B cell (primary cell): Measurements from ENCODE around the gene MRPS6. TPM values are rescaled to one million over a fixed set of nuclear protein-coding genes. Genes with fewer than 3 reads are reported as not detected.

Experiments
- ATAC-seq: fragments of 200-7000 bp; cut with Tn5 transposase; one replicate; pipeline ENCODE4 v1.10.0; 2021; ENCODE audit warnings: low read depth, mild to moderate bottlenecking, moderate number of reproducible peaks, moderate library complexity
- CTCF ChIA-PET: fragments of 350-600 bp; sonication (Branson Sonifier 250); formaldehyde crosslinking; loops from one replicate; lab custom pipeline; 2021; ENCODE audit warnings: antibody characterized with exemption, inconsistent platforms; lab: Charles Lee
- POLR2A ChIA-PET: fragments of 350-600 bp; sonication (Branson Sonifier 250); formaldehyde crosslinking; loops from one replicate; lab custom pipeline; 2021; ENCODE audit warnings: antibody characterized with exemption; lab: Charles Lee
- DNase-seq: peaks from one replicate; pipeline ENCODE4 v3.0.0; 2013
- H2AFZ ChIP-seq: 2 replicates; pipeline ENCODE4 v1.6.1; 2012; ENCODE audit warnings: mild to moderate bottlenecking, low read depth, low read length; ENCODE audit not compliant: insufficient read depth, poor library complexity, severe bottlenecking
- H3K27ac ChIP-seq, 2 donors: 1 replicate in 1 of 2; 2 replicates in 1 of 2; pipeline ENCODE4 v1.5.1; 2012 to 2013; ENCODE audit warnings: low read length in 2 of 2, mild to moderate bottlenecking in 2 of 2, moderate library complexity in 1 of 2
- H3K27me3 ChIP-seq, 4 experiments: fragments of 200-600 bp in 1 of 4; sonication (generic) in 1 of 4; replicated peaks in 1 of 4; 1 replicate in 2 of 4; 2 replicates in 2 of 4; pipeline versions ENCODE4 v1.6.1 to v1.7.0; 2013 to 2016; ENCODE audit warnings: low read length in 3 of 4, mild to moderate bottlenecking in 2 of 4, mixed read lengths in 1 of 4, moderate library complexity in 1 of 4; ENCODE audit not compliant: insufficient read depth in 4 of 4, control insufficient read depth in 3 of 4; ENCODE audit errors: control extremely low read depth in 1 of 4
- H3K36me3 ChIP-seq, 2 experiments: replicated peaks in 1 of 2; 1 replicate in 1 of 2; 2 replicates in 1 of 2; pipeline versions ENCODE4 v1.6.1 to v1.7.1; 2013; ENCODE audit warnings: low read length in 1 of 2; ENCODE audit not compliant: insufficient read depth in 2 of 2, control insufficient read depth in 1 of 2; ENCODE audit errors: control extremely low read depth in 1 of 2, extremely low read depth in 1 of 2
- H3K4me1 ChIP-seq, 2 donors: fragments of 200-600 bp in 1 of 2; sonication (generic) in 1 of 2; 1 replicate in 1 of 2; 2 replicates in 1 of 2; pipeline versions ENCODE4 v1.5.1 to v1.6.1; 2013 to 2017; ENCODE audit warnings: low read length in 2 of 2; ENCODE audit not compliant: control insufficient read depth in 2 of 2, insufficient read depth in 2 of 2
- H3K4me2 ChIP-seq: replicated peaks from 2 replicates; pipeline ENCODE3; 2012; ENCODE audit warnings: mild to moderate bottlenecking, low read depth, low read length; ENCODE audit not compliant: poor library complexity, severe bottlenecking
- H3K4me3 ChIP-seq, 5 experiments: fragments of 200-600 bp in 1 of 5; sonication (generic) in 1 of 5; 1 replicate in 3 of 5; 2 replicates in 2 of 5; pipeline versions ENCODE4 v1.5.1 to v1.7.0; 2011 to 2016; ENCODE audit warnings: low read length in 4 of 5, mild to moderate bottlenecking in 4 of 5, low read depth in 2 of 5, control low read depth in 1 of 5, moderate library complexity in 1 of 5; ENCODE audit not compliant: insufficient read depth in 1 of 5; ENCODE audit errors: control extremely low read depth in 1 of 5, extremely low read depth in 1 of 5
- H3K79me2 ChIP-seq: fragments of 200-600 bp; sonication (generic); one replicate; pipeline ENCODE4 v1.6.0; 2016; ENCODE audit warnings: low read length; ENCODE audit not compliant: control insufficient read depth, insufficient read depth
- H3K9ac ChIP-seq: fragments of 200-600 bp; sonication (generic); 2 replicates; pipeline ENCODE4 v1.6.1; 2017; ENCODE audit warnings: mild to moderate bottlenecking, low read length, moderate library complexity
- H3K9me3 ChIP-seq, 3 donors: one replicate each; pipeline versions ENCODE4 v1.6.1 to v1.7.1; 2013; ENCODE audit warnings: low read length in 2 of 3; ENCODE audit not compliant: control insufficient read depth in 2 of 3, insufficient read depth in 1 of 3; ENCODE audit errors: control extremely low read depth in 1 of 3
- H4K20me1 ChIP-seq: 2 replicates; pipeline ENCODE4 v1.6.0; 2012; ENCODE audit warnings: mild to moderate bottlenecking, low read length; ENCODE audit not compliant: insufficient read depth, control insufficient read depth, poor library complexity, severe bottlenecking
- H3K27ac Mint-ChIP-seq: one replicate; pipeline ENCODE4 v1.8.0; 2021; ENCODE audit warnings: mixed read lengths
- H3K27me3 Mint-ChIP-seq: one replicate; pipeline ENCODE4 v1.8.0; 2021; ENCODE audit warnings: mixed read lengths
- H3K4me1 Mint-ChIP-seq: one replicate; pipeline ENCODE4 v1.8.0; 2021; ENCODE audit warnings: mixed read lengths
- H3K4me3 Mint-ChIP-seq: one replicate; pipeline ENCODE4 v1.8.0; 2021; ENCODE audit warnings: mixed read lengths
- H3K9me3 Mint-ChIP-seq: one replicate; pipeline ENCODE4 v1.8.0; 2022; ENCODE audit warnings: mixed read lengths; ENCODE audit not compliant: insufficient read depth
- EZH2 ChIP-seq: IDR thresholded peaks from 2 replicates; pipeline ENCODE4 v1.6.1; 2012; ENCODE audit warnings: borderline replicate concordance, low read depth, mild to moderate bottlenecking, moderate library complexity, low read length; ENCODE audit not compliant: insufficient read depth, poor library complexity, severe bottlenecking
- WGBS: methylation state at CpG from one replicate; pipeline ENCODE4 v1.1.5; 2013; ENCODE audit warnings: missing lambda C conversion rate; ENCODE audit not compliant: insufficient coverage; 5-methylcytosine and 5-hydroxymethylcytosine counted together
- intact Hi-C: fragments of 100-400 bp; cut with micrococcal nuclease; formaldehyde crosslinking; loops from one replicate; pipeline ENCODE4 v1.10.0; 2022
- polyA plus RNA-seq: library from polyadenylated mRNA; depleted of rRNA; stranded (reverse); fragments of >200 nt; gene quantifications from 2 replicates; pipeline ENCODE4 v1.2.3, GENCODE V29; 2012
- total RNA-seq, 2 donors: library from RNA; stranded (reverse); fragments of 120-200 nt in 1 of 2; gene quantifications; 1 replicate in 1 of 2; 2 replicates in 1 of 2; pipeline versions ENCODE4 v1.2.3 to v1.2.4, GENCODE V29; 2013 to 2022
- TF ChIP-seq, protein P1 (sequence below): fragments of 200-600 bp; IDR thresholded peaks from one replicate; pipeline ENCODE4 v1.8.0; 2022; ENCODE audit warnings: antibody characterized with exemption, mild to moderate bottlenecking

The MRPS6 gene
- total and polyA plus RNA-seq, 2 donors (not counting 1 experiment from before 2014, with no cell fraction given), result 15.7 to 37.9 TPM

GRCh38 chr21:34088752-34089151 lies 15.4 kb downstream of the MRPS6 start:
- Histone ChIP-seq H3K4me2 (no peak overlapping the region), H3K4me1 (peaks cover 7 to 10% of the 10 kb centered on the region in 2 donors), H3K36me3 (peaks cover 0 to 5% of the 10 kb centered on the region in 2 experiments), H2AFZ (no peak overlapping the region), H3K9ac (no peak overlapping the region), H3K27ac (no peak overlapping the region), H3K4me3 (no peak overlapping the region), H4K20me1 (peaks cover 45% of the 10 kb centered on the region), H3K9me3 (no peaks in the 10 kb centered on the region), H3K79me2 (peaks cover 60% of the 10 kb centered on the region), H3K27me3 (no peaks in the 10 kb centered on the region)
- 100% methylated on average over 2 of the region's 3 CpGs for WGBS
- Mint-ChIP-seq H3K4me1 (peaks cover 31% of the 10 kb centered on the region), H3K27me3 (no peaks in the 10 kb centered on the region), H3K9me3 (no peaks in the 10 kb centered on the region), H3K27ac (no peak overlapping the region), H3K4me3 (no peak overlapping the region)
- DNase-seq (no peak), ATAC-seq (no peak)
- CTCF ChIA-PET, result no interaction called here
- TF ChIP-seq, protein P1, sequence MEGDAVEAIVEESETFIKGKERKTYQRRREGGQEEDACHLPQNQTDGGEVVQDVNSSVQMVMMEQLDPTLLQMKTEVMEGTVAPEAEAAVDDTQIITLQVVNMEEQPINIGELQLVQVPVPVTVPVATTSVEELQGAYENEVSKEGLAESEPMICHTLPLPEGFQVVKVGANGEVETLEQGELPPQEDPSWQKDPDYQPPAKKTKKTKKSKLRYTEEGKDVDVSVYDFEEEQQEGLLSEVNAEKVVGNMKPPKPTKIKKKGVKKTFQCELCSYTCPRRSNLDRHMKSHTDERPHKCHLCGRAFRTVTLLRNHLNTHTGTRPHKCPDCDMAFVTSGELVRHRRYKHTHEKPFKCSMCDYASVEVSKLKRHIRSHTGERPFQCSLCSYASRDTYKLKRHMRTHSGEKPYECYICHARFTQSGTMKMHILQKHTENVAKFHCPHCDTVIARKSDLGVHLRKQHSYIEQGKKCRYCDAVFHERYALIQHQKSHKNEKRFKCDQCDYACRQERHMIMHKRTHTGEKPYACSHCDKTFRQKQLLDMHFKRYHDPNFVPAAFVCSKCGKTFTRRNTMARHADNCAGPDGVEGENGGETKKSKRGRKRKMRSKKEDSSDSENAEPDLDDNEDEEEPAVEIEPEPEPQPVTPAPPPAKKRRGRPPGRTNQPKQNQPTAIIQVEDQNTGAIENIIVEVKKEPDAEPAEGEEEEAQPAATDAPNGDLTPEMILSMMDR, result no peak
- TF ChIP-seq EZH2, result no peak
- intact Hi-C loops, result no loop called here
- POLR2A ChIA-PET, result no interaction called here

- Histone ChIP-seq H3K9ac (no peak overlapping the region), H3K4me2 (no peak overlapping the region), H3K4me3 (no peak overlapping the region), H3K9me3 (no peaks in the 10 kb centered on the region), H4K20me1 (peaks cover 57% of the 10 kb centered on the region), H3K4me1 (peaks cover 7 to 10% of the 10 kb centered on the region in 2 donors), H3K27me3 (no peaks in the 10 kb centered on the region), H2AFZ (no peak overlapping the region), H3K36me3 (peaks cover 2 to 13% of the 10 kb centered on the region in 2 experiments), H3K79me2 (peaks cover 50% of the 10 kb centered on the region), H3K27ac (no peak overlapping the region)
- TF ChIP-seq, protein P1, result no peak
- TF ChIP-seq EZH2, result no peak
- peaks cover 38% of the 10 kb centered on the region for H3K4me1 Mint-ChIP-seq
- CTCF ChIA-PET, result interaction anchor here (0.7 to 3.9 kb wide), 3 partner anchors 10 to 257 kb away, joined by 3 to 21 read pairs (median 4); no protein-coding TSS in a partner anchor
- H3K4me3 Mint-ChIP-seq, result no peak overlapping the region
- POLR2A ChIA-PET, result no interaction called here
- no peaks in the 10 kb centered on the region for H3K27me3 Mint-ChIP-seq
- no peak for DNase-seq
- intact Hi-C loops, result no loop called here
- ATAC-seq, result no peak
- 92% methylated on average over 3 of the region's 4 CpGs for WGBS
- H3K27ac Mint-ChIP-seq, result no peak overlapping the region
- H3K9me3 Mint-ChIP-seq, result no peaks in the 10 kb centered on the region
Measured at GRCh38 chr21:34091032-34091431, 17.7 kb downstream of the MRPS6 start.
